Measurements from ENCODE around the gene CCSER1.
"Not testable (repeated sequence)": the region's sequence is repeated elsewhere in the genome, so short reads cannot be mapped to it uniquely, and the experiment has no call there.

The CCSER1 gene

DNA sequence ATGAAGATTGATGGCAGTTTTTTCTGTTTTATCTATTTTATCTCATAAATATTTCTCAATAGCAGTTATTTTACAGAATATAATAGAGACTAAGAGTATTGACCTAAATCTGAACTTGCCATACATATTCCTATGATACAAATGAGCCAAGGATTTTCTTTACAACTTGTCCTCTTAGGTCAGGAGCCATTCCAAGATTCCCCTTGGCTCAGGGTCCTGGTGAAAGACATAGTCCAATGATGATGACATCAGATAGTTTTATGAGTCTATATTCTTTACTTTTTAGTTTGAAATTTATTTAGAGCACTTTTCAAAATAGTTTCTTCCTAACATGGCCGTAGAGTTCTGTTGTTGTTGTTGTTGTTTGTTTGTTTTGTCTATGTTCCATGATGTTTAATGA is 1307.4 kb downstream of the CCSER1 start:
- no peak for FAIRE-seq

GRCh38 chr4:91436556-91436955 is 1309.4 kb downstream of the CCSER1 start:
- FAIRE-seq (no peak), DNase-seq (ENCODE audit: insufficient read length, low spot score) (no peak)

More for the DNA sequence above, 1307.4 kb downstream of the CCSER1 start:
- no peak for DNase-seq (ENCODE audit: insufficient read length, low spot score)

- FAIRE-seq = no peak
These were observed 1320.0 kb downstream of the CCSER1 start for GRCh38 chr4:91447168-91447567.

DNA sequence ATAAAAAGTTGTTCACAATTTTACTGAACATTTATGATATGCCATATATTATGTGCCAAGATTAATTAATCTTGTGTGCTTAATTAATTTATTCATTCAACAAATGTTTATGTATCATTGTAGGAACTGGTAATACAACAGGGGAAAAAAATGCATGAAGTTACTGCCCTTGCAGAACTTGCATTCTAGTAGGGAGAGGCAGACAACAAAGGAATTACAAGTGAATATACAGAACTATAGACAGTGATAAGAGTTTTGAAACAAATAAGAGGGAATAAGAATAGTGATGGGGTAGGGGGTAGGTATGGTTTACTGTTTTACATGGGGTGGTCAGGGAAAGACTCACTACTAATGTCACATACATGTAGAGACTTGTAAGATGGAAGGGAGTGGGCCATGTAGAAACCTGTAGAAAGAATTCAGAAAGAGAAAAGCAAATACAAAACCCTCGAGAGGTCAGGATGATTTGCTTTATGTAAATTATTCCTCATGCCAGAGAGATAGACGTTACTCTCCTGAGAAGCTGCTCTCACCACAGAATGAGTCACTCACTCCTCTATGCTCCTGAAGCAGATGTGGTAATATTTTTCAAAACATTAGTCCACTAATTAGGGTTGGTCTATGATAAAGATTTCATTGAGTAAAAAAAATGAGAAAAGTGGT is 1321.6 kb downstream of the CCSER1 start:
- FAIRE-seq (no peak), DNase-seq (ENCODE audit: insufficient read length, low spot score) (no peak)

More at GRCh38 chr4:91447168-91447567, 1320.0 kb downstream of the CCSER1 start:
- DNase-seq (ENCODE audit: insufficient read length, low spot score) = no peak

DNA sequence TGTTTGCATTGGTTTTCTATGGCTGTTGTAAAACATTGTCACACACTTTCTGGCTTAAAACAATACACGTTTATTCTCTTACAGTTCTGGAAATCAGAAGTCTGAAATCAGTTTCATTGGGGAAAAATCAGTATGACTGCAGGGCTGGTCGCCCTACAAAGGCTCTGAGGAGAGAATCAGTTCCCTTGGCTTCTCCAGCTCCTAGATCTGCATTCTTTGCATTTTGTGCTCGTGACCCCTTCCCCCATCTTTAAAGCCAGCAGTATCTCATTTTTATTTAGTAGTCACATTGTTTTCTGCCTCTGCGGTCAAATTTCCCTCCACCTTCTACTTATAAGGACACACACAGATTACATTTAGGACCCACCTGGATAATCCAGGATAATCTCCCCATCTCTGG is 1326.9 kb downstream of the CCSER1 start:
- FAIRE-seq (no peak), DNase-seq (ENCODE audit: insufficient read length, low spot score) (no peak)

DNA sequence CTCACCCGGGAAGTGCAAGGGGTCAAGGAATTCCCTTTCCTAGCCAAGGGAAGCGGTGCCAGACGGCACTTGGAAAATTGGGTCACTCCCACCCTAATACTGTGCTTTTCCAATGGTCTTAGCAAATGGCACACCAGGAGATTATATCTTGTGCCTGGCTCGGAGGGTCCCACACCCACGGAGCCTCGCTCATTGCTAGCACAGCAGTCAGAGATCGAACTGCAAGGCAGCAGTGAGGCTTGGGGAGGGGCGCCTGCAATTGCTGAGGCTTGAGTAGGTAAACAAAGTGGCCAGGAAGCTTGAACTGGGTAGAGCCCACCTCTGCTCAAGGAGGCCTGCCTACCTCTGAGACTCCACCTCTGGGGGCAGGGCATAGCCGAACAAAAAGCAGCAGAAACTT is 1335.4 kb downstream of the CCSER1 start:
- not testable (repeated sequence) for DNase-seq (ENCODE audit: insufficient read length, low spot score); FAIRE-seq

DNA sequence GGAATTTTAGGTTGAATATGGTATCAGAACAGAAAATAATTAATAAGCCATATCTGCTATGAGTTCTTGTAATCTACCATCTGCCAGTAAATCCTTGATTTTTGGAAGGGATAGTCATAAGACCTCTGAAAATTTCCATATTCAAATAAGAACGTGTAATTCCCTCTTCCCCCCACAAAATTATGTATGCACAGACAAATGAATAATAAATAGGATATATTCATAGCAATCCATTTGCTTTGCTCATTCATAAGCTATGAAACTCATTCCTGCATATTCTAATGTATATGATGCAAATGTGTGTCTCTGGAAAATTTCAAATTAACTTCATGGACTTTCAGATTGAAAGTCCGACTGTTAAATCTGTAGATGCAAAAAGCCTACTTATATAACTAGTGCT is 1343.5 kb downstream of the CCSER1 start:
- DNase-seq (ENCODE audit: insufficient read length, low spot score) (no peak), FAIRE-seq (no peak)

- no peak for DNase-seq (ENCODE audit: insufficient read length, low spot score)
- FAIRE-seq = no peak
These were observed 1344.1 kb downstream of the CCSER1 start for GRCh38 chr4:91471280-91471679.

DNA sequence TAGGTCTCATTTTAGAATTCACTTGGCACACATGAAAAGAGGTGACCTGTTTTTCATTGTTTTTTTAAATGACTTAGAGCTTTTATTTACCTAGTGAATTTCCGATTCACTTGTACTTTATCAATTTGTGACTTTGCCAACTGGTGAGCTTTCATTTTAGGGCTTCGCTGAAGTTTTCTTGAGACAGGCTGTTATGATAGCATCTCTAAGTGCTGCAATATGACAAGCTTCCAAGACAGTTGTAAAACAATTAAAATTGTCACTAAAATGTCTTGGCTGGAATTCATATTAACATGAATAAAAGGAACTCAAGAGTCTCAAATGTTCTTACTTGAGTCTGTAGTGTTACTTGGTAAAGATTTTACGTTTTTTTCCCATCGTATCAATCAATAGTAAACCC is 1344.9 kb downstream of the CCSER1 start:
- FAIRE-seq = no peak
- DNase-seq (ENCODE audit: insufficient read length, low spot score) = no peak

DNA sequence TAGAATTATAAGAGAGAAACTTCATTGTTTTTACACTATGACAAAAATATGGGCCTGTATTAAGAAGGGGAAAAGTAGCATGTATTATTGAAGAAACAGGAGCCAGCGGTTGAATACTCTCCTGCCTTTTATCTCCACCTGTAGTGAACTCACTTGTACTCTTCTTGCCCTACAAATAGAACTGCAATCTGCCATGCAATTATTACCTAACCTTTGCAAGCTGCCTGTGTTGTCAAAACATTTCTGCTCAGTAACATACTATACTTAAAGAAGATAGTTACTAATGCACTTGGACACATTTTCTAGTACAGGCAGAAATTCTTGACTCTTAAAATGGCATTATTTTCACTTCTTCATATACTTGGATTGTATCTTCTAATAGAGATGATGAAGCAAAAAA is 1358.2 kb downstream of the CCSER1 start:
- FAIRE-seq (no peak), DNase-seq (ENCODE audit: insufficient read length, low spot score) (no peak)

DNA sequence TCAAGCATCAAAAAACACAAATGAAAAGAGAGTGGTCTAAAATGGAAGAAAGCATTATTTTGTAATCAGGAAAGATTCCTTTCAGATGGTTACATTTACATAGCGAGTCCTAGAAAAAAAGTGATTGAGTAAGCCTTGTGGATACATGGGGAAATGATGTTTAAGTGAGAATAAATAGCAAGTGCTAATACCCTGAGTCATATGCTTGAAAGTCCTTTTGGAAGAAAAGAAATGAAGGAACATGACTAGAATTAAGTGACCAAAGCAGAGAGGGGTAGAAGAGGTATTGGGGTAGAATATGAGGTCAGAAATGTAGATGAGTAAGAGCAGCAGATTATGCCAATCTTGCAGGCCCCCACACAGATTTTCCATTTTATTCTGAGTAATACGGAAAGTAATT is 1361.8 kb downstream of the CCSER1 start:
- DNase-seq (ENCODE audit: insufficient read length, low spot score) (no peak), FAIRE-seq (no peak)

GRCh38 chr4:91497892-91498291 is 1370.7 kb downstream of the CCSER1 start:
- no peak for FAIRE-seq
- no peak for DNase-seq (ENCODE audit: insufficient read length, low spot score)

DNA sequence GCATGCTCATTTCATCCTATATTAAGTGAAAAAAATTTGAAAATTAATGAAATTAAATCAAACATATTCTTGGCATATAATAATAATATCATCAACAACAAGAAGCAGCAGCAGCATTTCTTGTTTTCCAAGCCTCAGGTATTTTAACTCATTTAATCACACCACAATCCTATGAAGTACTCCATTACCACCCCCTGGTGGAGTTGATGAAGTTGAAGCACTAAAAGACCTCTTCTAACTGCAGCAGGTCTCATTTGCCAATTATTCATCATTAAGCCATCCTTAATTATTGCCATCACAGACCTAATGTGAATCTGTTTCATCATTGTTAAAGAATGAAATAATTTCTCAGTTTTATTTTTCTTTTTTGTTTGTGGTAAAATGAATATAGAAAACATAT is 1375.2 kb downstream of the CCSER1 start:
- no peak for DNase-seq (ENCODE audit: insufficient read length, low spot score)
- FAIRE-seq = no peak

- DNase-seq (ENCODE audit: insufficient read length, low spot score) (no peak), FAIRE-seq (no peak)
These were observed 1386.1 kb downstream of the CCSER1 start for GRCh38 chr4:91513326-91513725.

- no peak for FAIRE-seq
- DNase-seq (ENCODE audit: insufficient read length, low spot score) = no peak
These were observed 1392.0 kb downstream of the CCSER1 start for GRCh38 chr4:91519155-91519554.

DNA sequence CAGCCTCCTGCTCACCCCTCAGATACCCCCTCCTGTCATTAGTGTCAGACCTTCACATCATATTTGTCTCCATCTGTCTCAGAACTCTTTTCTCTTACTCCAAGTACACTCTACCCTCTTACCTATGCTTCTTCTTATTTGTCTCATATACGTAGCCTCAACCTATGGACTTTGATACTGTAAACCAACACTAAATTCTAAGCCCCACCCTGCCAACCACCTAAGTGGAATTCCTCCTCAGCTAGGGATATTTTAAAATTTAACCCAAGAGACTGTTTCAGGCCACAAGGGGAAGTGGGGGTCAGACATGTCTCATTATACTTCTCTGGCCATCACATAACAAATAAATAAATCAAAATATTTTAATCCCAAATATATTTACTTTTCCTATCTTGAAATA is 1398.4 kb downstream of the CCSER1 start:
- no peak for DNase-seq (ENCODE audit: insufficient read length, low spot score)
- no peak for FAIRE-seq

- DNase-seq (ENCODE audit: insufficient read length, low spot score) = no peak
- FAIRE-seq = no peak
These were observed 1399.9 kb downstream of the CCSER1 start for GRCh38 chr4:91527056-91527455.

DNA sequence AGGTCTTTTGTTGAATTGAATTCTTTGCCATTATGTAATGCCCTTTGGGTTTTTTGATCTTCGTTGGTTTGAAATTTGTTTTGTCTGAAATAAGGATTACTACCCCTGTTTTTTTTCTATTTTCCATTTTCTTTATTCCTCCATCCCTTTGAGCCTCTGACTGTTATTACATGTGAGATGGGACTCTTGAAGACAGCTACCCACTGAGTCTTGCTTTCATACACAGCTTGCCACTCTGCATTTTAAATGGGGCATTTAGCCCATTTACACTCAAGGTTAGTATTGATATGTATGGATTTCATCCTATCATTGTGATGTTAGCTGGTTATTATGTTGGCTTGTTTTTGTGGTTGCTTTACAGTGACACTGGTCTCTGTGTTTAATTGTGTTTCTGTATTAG is 1440.4 kb downstream of the CCSER1 start:
- DNase-seq (ENCODE audit: insufficient read length, low spot score) = no peak
- no peak for FAIRE-seq

- DNase-seq (ENCODE audit: insufficient read length, low spot score) (no peak), FAIRE-seq (no peak)
These were observed 1450.7 kb downstream of the CCSER1 start for GRCh38 chr4:91577864-91578263.

- FAIRE-seq (no peak), DNase-seq (ENCODE audit: insufficient read length, low spot score) (no peak)
These were observed 1463.1 kb downstream of the CCSER1 start for GRCh38 chr4:91590260-91590659.

DNA sequence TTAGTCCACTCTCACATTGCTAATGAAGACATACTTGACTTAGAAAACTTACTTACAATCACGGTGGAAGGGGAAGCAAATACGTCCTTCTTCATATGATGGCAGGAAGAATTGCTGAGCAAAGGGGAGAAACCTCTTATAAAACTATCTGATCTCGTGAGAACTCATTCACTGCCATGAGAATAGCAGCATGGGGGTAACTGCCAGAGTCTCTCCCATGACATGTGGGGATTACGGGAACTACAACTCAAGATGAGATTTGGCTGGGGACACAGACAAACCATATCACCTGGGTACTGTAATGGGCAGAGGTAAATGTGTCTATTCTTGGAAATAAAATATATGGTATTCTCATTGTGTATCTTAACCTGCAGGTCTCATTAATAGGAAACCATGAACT is 1464.9 kb downstream of the CCSER1 start:
- no peak for DNase-seq (ENCODE audit: insufficient read length, low spot score)
- FAIRE-seq = no peak

DNA sequence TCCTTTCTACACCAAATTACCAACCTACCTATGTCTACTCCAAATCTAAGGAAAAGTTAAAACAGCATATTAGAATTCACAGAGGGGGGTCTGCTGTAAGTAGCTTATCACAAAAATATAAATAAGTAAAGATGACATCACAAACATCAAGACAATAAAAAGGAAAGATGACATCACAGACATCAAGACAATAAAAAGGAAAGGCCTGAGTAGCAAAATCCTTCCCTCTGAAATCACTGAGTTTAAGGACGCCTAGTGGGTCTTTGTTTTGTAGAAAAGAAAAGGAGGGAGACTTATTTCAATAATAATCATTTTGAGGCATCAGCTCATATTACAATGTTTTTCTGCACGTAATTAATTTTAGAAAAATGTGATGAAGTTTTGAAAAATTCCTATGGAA is 1469.5 kb downstream of the CCSER1 start:
- DNase-seq (ENCODE audit: insufficient read length, low spot score) (no peak), FAIRE-seq (no peak)

- DNase-seq (ENCODE audit: insufficient read length, low spot score) = no peak
- FAIRE-seq = no peak
These were observed 1471.5 kb downstream of the CCSER1 start for GRCh38 chr4:91598696-91599095.
